Hepatocyte (in vitro differentiated cells): ENCODE data around the gene FTSJ1.

Experiments
- EZH2phosphoT487 ChIP-seq: fragments of 200-600 bp; sonication (generic); IDR thresholded peaks from one replicate; pipeline ENCODE4 v1.6.1; 2018; ENCODE audit warnings: antibody characterized with exemption, mild to moderate bottlenecking, low read depth, moderate library complexity; ENCODE audit not compliant: unreplicated experiment, severe bottlenecking
- TF ChIP-seq, protein P1 (sequence below): fragments of 200-600 bp; sonication (generic); IDR thresholded peaks from 2 replicates; pipeline ENCODE4 v1.5.1; 2016; ENCODE audit warnings: antibody characterized with exemption, mild to moderate bottlenecking; ENCODE audit not compliant: poor library complexity

- TF ChIP-seq, protein P1, sequence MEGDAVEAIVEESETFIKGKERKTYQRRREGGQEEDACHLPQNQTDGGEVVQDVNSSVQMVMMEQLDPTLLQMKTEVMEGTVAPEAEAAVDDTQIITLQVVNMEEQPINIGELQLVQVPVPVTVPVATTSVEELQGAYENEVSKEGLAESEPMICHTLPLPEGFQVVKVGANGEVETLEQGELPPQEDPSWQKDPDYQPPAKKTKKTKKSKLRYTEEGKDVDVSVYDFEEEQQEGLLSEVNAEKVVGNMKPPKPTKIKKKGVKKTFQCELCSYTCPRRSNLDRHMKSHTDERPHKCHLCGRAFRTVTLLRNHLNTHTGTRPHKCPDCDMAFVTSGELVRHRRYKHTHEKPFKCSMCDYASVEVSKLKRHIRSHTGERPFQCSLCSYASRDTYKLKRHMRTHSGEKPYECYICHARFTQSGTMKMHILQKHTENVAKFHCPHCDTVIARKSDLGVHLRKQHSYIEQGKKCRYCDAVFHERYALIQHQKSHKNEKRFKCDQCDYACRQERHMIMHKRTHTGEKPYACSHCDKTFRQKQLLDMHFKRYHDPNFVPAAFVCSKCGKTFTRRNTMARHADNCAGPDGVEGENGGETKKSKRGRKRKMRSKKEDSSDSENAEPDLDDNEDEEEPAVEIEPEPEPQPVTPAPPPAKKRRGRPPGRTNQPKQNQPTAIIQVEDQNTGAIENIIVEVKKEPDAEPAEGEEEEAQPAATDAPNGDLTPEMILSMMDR = no peak
- no peak for TF ChIP-seq EZH2phosphoT487
These were observed 45.6 kb downstream of the FTSJ1 start, which contains the start of gene EBP for GRCh38 chrX:48521353-48522243.
